NCI-H2196 treated with DMSO at 0.1 percent for 48 hours (cell line): Measurements from ENCODE around the gene ST3GAL6.
"Not testable (repeated sequence)": the region's sequence is repeated elsewhere in the genome, so short reads cannot be mapped to it uniquely, and the experiment has no call there.

Source experiments
- DNase-seq: peaks from one replicate; lab custom pipeline; 2025; ENCODE audit not compliant: unreplicated experiment; lab: John Stamatoyannopoulos, UW

The ST3GAL6 gene

GRCh38 chr3:98799479-98799878 lies 36.3 kb downstream of the ST3GAL6 start:
- DNase-seq: no peak

GRCh38 chr3:98800401-98800800 lies 37.3 kb downstream of the ST3GAL6 start:
- DNase-seq: no peak

GRCh38 chr3:98801043-98801747 lies 38.1 kb downstream of the ST3GAL6 start:
- no peak for DNase-seq

GRCh38 chr3:98805571-98805970 lies 42.4 kb downstream of the ST3GAL6 start:
- DNase-seq: no peak

GRCh38 chr3:98806521-98806920 lies 43.4 kb downstream of the ST3GAL6 start:
- DNase-seq: no peak

GRCh38 chr3:98807011-98807410 lies 43.9 kb downstream of the ST3GAL6 start:
- DNase-seq: no peak

- DNase-seq: no peak
Measured at GRCh38 chr3:98807561-98807960, 44.4 kb downstream of the ST3GAL6 start.

- no peak for DNase-seq
Measured at GRCh38 chr3:98808071-98808470, 44.9 kb downstream of the ST3GAL6 start.

GRCh38 chr3:98809557-98809956 lies 46.4 kb downstream of the ST3GAL6 start:
- DNase-seq: no peak

- no peak for DNase-seq
Measured at GRCh38 chr3:98811048-98811447, 47.9 kb downstream of the ST3GAL6 start.

- DNase-seq: peak; percentile 57
Measured at GRCh38 chr3:98812851-98813374, 49.8 kb downstream of the ST3GAL6 start.

- DNase-seq: no peak
Measured at GRCh38 chr3:98814817-98815420, 51.8 kb downstream of the ST3GAL6 start.

GRCh38 chr3:98817547-98818041 lies 54.5 kb downstream of the ST3GAL6 start:
- DNase-seq: peak; percentile 22

- no peak for DNase-seq
Measured at GRCh38 chr3:98821063-98821462, 57.9 kb downstream of the ST3GAL6 start.

- no peak for DNase-seq
Measured at GRCh38 chr3:98823791-98824190, 60.7 kb downstream of the ST3GAL6 start.

GRCh38 chr3:98824256-98824655 lies 61.1 kb downstream of the ST3GAL6 start:
- no peak for DNase-seq

GRCh38 chr3:98826126-98826525 lies 63.0 kb downstream of the ST3GAL6 start:
- no peak for DNase-seq

- no peak for DNase-seq
Measured at GRCh38 chr3:98827221-98827920, 64.2 kb downstream of the ST3GAL6 start.

GRCh38 chr3:98829246-98829832 lies 66.2 kb downstream of the ST3GAL6 start:
- no peak for DNase-seq

- not testable (repeated sequence) for DNase-seq
Measured at GRCh38 chr3:98831060-98831459, 67.9 kb downstream of the ST3GAL6 start.

- no peak for DNase-seq
Measured at GRCh38 chr3:98839846-98840245, 76.7 kb downstream of the ST3GAL6 start.
